Measurements from ENCODE around the gene WIPF2. TPM values are rescaled to one million over a fixed set of nuclear protein-coding genes. Genes with fewer than 3 reads are reported as not detected.

The WIPF2 gene
- total RNA-seq, 1 experiment from 2014 or later: 30.4 TPM

- H3K27me3 ChIP-seq (ENCODE audit: insufficient read depth, low read length): no peaks in the 10 kb centered on the region
- H3K9me3 ChIP-seq (ENCODE audit: control insufficient read depth in 1 of 2, insufficient read depth in 1 of 2, low read depth in 1 of 2, low read length in 2 of 2): no peaks in the 10 kb centered on the region
- ATAC-seq (no peak), DNase-seq (ENCODE audit: low read depth, low spot score) (no peak)
- H2AFZ ChIP-seq (ENCODE audit: low read depth, low read length, poor library complexity, severe bottlenecking): no peak overlapping the region
- TF ChIP-seq POLR2AphosphoS5 (IDR thresholded peaks at IDR 0.05; ENCODE audit: low read depth, low read length): no peak
- no peak for TF ChIP-seq CEBPB (IDR thresholded peaks at IDR 0.05; ENCODE audit: low read depth)
- TF ChIP-seq POLR2A (IDR thresholded peaks at IDR 0.05; ENCODE audit: borderline replicate concordance, extremely low read depth, insufficient read depth, insufficient read length): no peak
- TF ChIP-seq ATF3 (IDR thresholded peaks at IDR 0.05): no peak
- no peak for TF ChIP-seq JUND (IDR thresholded peaks at IDR 0.05)
- TF ChIP-seq, protein P1, sequence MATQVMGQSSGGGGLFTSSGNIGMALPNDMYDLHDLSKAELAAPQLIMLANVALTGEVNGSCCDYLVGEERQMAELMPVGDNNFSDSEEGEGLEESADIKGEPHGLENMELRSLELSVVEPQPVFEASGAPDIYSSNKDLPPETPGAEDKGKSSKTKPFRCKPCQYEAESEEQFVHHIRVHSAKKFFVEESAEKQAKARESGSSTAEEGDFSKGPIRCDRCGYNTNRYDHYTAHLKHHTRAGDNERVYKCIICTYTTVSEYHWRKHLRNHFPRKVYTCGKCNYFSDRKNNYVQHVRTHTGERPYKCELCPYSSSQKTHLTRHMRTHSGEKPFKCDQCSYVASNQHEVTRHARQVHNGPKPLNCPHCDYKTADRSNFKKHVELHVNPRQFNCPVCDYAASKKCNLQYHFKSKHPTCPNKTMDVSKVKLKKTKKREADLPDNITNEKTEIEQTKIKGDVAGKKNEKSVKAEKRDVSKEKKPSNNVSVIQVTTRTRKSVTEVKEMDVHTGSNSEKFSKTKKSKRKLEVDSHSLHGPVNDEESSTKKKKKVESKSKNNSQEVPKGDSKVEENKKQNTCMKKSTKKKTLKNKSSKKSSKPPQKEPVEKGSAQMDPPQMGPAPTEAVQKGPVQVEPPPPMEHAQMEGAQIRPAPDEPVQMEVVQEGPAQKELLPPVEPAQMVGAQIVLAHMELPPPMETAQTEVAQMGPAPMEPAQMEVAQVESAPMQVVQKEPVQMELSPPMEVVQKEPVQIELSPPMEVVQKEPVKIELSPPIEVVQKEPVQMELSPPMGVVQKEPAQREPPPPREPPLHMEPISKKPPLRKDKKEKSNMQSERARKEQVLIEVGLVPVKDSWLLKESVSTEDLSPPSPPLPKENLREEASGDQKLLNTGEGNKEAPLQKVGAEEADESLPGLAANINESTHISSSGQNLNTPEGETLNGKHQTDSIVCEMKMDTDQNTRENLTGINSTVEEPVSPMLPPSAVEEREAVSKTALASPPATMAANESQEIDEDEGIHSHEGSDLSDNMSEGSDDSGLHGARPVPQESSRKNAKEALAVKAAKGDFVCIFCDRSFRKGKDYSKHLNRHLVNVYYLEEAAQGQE (IDR thresholded peaks at IDR 0.05; ENCODE audit: low read depth): no peak
- TF ChIP-seq, protein P2, sequence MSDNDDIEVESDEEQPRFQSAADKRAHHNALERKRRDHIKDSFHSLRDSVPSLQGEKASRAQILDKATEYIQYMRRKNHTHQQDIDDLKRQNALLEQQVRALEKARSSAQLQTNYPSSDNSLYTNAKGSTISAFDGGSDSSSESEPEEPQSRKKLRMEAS (IDR thresholded peaks at IDR 0.05): no peak
- TF ChIP-seq SP1 (IDR thresholded peaks at IDR 0.05; ENCODE audit: low read depth): no peak
- TF ChIP-seq FOSL1 (IDR thresholded peaks at IDR 0.05; ENCODE audit: low read depth): no peak
- no peak for TF ChIP-seq SIN3A (IDR thresholded peaks at IDR 0.05; ENCODE audit: low read depth)
- TF ChIP-seq ZNF274 (IDR thresholded peaks at IDR 0.05; ENCODE audit: low read depth, low read length): no peak
- TF ChIP-seq EZH2 (IDR thresholded peaks at IDR 0.05): no peak
- no peak for TF ChIP-seq ZFX (IDR thresholded peaks at IDR 0.05)
- TF ChIP-seq EGR1 (IDR thresholded peaks at IDR 0.05; ENCODE audit: low read depth): no peak
- no peak for TF ChIP-seq TCF7L2 (IDR thresholded peaks at IDR 0.05; ENCODE audit: borderline replicate concordance, extremely low read depth, insufficient read depth, insufficient read length)
- no peak for TF ChIP-seq RAD21 (IDR thresholded peaks at IDR 0.05; ENCODE audit: low read depth)
- no peak for TF ChIP-seq ELF1 (IDR thresholded peaks at IDR 0.05; ENCODE audit: borderline replicate concordance, low read depth)
- TF ChIP-seq EZH2phosphoT487 (IDR thresholded peaks at IDR 0.05; ENCODE audit: borderline replicate concordance): no peak
- TF ChIP-seq CTCF (IDR thresholded peaks at IDR 0.05 in 2 of 3, conservative IDR thresholded peaks at IDR 0.05 in 1 of 3; ENCODE audit: borderline replicate concordance in 1 of 3, insufficient read depth in 1 of 3, low read depth in 2 of 3, low read length in 2 of 3): no peak
- no peak for TF ChIP-seq YY1 (IDR thresholded peaks at IDR 0.05; ENCODE audit: extremely low read depth, insufficient replicate concordance, low read depth, low read length)
- no peak overlapping the region for H3K4me3 ChIP-seq (replicated peaks in 1 of 2; ENCODE audit: low read depth in 1 of 2, low read length in 2 of 2)
- no peak overlapping the region for H3K27ac ChIP-seq (ENCODE audit: low read depth, low read length)
- RAD21 ChIA-PET (ENCODE audit: low non-redundant PET in 1 of 2, low total read pairs in 2 of 2, uncharacterized antibody in 2 of 2, unreplicated experiment in 2 of 2): no interaction called here
- intact Hi-C loops (cut with micrococcal nuclease): no loop called here
- H3K9ac ChIP-seq (ENCODE audit: low read length): no peak overlapping the region
- H3K4me2 ChIP-seq (ENCODE audit: low read length): no peak overlapping the region
- BruUV-seq (replicated peaks): no TSS peak
- CTCF ChIA-PET: no interaction called here
- POLR2A ChIA-PET: no interaction called here
- H4K20me1 ChIP-seq (ENCODE audit: insufficient read depth): no peaks in the 10 kb centered on the region
- H3K9me2 ChIP-seq (ENCODE audit: insufficient read depth): no peaks in the 10 kb centered on the region
- no peaks in the 10 kb centered on the region for H3K36me3 ChIP-seq (ENCODE audit: control insufficient read depth in 1 of 2, insufficient read depth in 2 of 2, low read length in 2 of 2)
- H3K4me1 ChIP-seq (ENCODE audit: control insufficient read depth in 1 of 2, insufficient read depth in 2 of 2, low read length in 2 of 2): peaks cover 8 to 21% of the 10 kb centered on the region in 2 experiments
- H3K79me2 ChIP-seq (ENCODE audit: insufficient read depth, low read length): no peaks in the 10 kb centered on the region
Measured at GRCh38 chr17:40188694-40189093, 30.4 kb upstream of the WIPF2 start.

Measured in HCT116 (cell line).